Measurements from ENCODE around the gene HDAC11.

HDAC11 gene

DNA sequence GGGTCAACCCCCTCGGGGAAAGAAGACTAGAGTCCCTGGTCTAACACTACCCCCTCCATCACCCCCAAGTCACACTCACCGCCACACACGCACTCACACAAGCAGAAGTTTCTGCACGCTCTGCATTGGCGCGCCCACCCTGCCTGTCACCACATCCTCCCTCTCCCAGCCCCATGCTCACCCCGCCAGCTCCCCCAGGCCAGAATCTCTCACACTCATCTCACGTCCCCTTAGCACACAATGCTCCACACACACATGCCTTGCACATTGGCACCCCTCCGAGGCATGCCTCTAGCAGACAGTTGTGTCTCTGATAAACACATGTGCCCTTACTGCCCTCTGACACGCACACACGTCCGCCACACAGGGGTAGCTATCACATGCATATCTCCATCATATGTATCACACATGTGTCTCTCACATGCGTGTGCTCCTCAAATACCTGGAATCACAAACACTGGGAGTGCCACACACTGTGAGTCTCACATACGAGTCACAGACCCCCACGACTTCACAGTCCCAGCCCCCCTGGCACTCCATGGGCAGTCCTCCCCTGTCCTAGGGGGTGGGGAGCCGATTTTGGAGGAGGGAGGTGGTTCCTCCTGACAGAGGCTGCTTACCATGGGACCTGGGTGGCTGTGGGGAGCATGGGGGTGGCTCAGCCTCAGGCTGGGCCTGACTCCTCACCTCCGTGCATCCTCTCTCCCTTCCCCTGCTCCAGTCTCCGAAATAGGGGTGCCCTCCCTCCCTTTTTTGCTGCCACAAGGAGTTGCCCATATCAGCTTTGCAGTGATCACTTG is 69.7 kb downstream of the HDAC11 start:
- Histone ChIP-seq H3K27ac (no peak overlapping the region), H3K4me3 (no peak overlapping the region), H3K9me3 (ENCODE audit: low read depth, low read length) (no peaks in the 10 kb centered on the region), H3K9ac (ENCODE audit: insufficient read length) (no peak overlapping the region), H3K36me3 (ENCODE audit: insufficient read depth, low read length) (no peaks in the 10 kb centered on the region)
- no peak for TF ChIP-seq POLR2AphosphoS5 (IDR thresholded peaks at IDR 0.05; ENCODE audit: borderline replicate concordance, low read depth, low read length)
- TF ChIP-seq EZH2 (IDR thresholded peaks at IDR 0.05) = no peak
- no peak for TF ChIP-seq FOXP2 (optimal IDR thresholded peaks at IDR 0.05; ENCODE audit: control extremely low read depth, extremely low read length, insufficient read depth)
- DNase-seq (ENCODE audit: low read depth, low spot score) = no peak

DNA sequence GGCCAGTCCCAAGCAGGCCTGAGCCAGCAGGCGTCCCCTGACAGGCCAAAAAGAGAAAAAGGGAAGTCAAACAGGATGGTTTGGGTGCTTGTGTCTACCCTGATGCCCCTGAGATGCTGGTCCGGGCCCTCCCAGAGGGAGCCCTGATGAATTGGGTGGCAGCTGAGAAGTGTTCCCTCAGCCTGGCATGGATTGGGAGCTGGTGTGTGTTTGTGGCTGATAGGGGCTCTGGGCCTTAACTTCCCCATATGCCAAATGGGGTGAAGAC is 70.3 kb downstream of the HDAC11 start:
- TF ChIP-seq POLR2AphosphoS5 (IDR thresholded peaks at IDR 0.05; ENCODE audit: borderline replicate concordance, low read depth, low read length) = no peak
- no peak for TF ChIP-seq EZH2 (IDR thresholded peaks at IDR 0.05)
- no peak for TF ChIP-seq FOXP2 (optimal IDR thresholded peaks at IDR 0.05; ENCODE audit: control extremely low read depth, extremely low read length, insufficient read depth)
- no peak for DNase-seq (ENCODE audit: low read depth, low spot score)
- no peak overlapping the region for H3K4me3 ChIP-seq
- no peak overlapping the region for H3K9ac ChIP-seq (ENCODE audit: insufficient read length)
- H3K36me3 ChIP-seq (ENCODE audit: insufficient read depth, low read length) = no peaks in the 10 kb centered on the region
- H3K27ac ChIP-seq = no peak overlapping the region
- H3K9me3 ChIP-seq (ENCODE audit: low read depth, low read length) = no peaks in the 10 kb centered on the region

DNA sequence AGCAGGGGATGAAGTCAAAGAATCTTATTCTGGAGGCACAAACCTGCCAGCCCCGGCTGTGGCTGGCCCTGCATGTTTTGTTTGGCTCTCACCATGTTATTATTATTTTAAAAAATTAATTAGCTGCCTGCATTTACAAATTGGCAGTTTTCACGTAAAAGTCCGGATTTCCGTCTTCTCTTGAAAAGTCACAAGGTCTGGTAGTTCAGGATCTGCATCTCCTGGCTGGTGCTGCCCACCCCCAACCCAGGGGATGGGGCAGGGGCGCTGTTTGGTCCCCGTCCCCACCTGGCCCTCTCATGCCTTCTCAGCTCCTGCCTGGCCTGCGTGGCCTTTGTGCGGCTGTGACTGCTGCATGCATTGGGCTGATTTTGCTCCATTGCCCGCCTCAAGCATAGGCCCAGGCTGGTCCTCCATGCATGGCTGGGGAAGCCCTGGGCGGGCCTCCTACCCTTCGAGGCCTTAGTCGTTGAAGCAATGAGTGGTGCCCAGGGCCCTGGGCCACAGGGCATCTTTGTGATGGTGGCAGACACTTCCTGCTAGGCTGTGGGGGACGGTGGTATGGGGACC is 70.8 kb downstream of the HDAC11 start:
- no peak overlapping the region for H3K27ac ChIP-seq
- TF ChIP-seq FOXP2 (optimal IDR thresholded peaks at IDR 0.05; ENCODE audit: control extremely low read depth, extremely low read length, insufficient read depth) (no peak), POLR2AphosphoS5 (IDR thresholded peaks at IDR 0.05; ENCODE audit: borderline replicate concordance, low read depth, low read length) (no peak), EZH2 (IDR thresholded peaks at IDR 0.05) (no peak)
- H3K9ac ChIP-seq (ENCODE audit: insufficient read length) = no peak overlapping the region
- H3K4me3 ChIP-seq = no peak overlapping the region
- no peaks in the 10 kb centered on the region for H3K9me3 ChIP-seq (ENCODE audit: low read depth, low read length)
- DNase-seq (ENCODE audit: low read depth, low spot score) = no peak
- H3K36me3 ChIP-seq (ENCODE audit: insufficient read depth, low read length) = no peaks in the 10 kb centered on the region

DNA sequence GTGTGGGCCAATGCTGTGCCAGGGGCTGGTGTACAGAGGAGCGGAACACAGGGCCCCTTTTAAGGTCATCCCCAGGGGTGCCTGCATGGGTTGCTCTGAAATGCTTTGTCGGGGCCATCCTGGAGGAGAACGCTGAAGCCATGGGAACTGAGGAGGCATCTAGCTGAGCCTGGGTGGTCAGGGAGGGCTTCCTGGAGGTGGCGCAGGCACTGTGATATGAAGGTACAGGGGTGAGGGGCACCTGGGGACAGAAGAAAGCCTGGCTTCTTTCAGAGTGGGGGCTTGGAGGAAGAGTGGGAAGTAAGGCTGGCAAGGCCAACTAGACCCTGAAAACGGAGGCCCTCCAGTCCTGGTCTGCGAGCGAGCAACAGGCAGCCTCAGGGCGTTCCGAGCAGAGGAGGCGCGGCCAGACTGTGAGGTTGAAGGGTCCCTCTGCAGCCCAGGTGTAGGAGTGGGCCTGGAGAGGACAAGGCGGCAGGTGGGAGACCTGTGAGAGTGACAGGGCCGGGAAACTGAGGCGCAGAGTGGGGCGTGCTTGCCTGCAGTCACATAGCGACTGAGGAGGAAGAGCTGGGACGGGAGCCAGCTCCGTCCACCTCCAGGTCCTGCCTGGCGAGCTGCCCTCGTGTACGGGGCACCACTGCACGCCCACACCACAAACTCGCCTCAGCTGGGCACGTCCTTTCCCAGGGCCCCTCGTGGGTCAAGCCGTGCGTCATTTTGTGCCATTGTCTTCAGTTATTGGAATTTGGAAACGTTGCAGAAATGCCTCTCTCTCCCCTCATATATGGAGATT is 72.9 kb downstream of the HDAC11 start:
- no peak overlapping the region for H3K4me3 ChIP-seq
- DNase-seq (ENCODE audit: low read depth, low spot score) = no peak
- no peak overlapping the region for H3K27ac ChIP-seq
- TF ChIP-seq FOXP2 (optimal IDR thresholded peaks at IDR 0.05; ENCODE audit: control extremely low read depth, extremely low read length, insufficient read depth) (no peak), POLR2AphosphoS5 (IDR thresholded peaks at IDR 0.05; ENCODE audit: borderline replicate concordance, low read depth, low read length) (no peak), EZH2 (IDR thresholded peaks at IDR 0.05) (no peak)
- H3K9me3 ChIP-seq (ENCODE audit: low read depth, low read length) = no peaks in the 10 kb centered on the region
- no peak overlapping the region for H3K9ac ChIP-seq (ENCODE audit: insufficient read length)
- H3K36me3 ChIP-seq (ENCODE audit: insufficient read depth, low read length) = no peaks in the 10 kb centered on the region

DNA sequence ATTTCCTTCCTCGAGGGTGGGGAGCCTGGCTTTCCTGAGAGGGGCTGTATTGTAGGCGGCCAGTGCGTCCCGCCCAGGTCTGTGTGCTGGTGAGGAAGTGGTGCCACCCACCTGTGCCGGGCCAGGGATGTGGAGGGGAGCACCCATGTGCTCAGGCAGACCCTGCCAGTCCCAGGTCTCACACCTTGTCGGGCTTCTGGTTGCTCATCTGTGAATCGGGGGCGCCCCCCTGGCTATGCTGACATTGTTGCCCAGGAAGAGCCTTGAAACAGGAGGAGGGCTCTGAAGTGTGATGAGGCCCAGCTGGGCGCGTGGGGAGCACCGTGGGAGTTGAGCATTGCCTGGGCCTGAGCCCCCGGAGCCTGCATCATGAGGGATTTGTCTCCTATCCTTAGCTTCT is 73.6 kb downstream of the HDAC11 start:
- Histone ChIP-seq H3K36me3 (ENCODE audit: insufficient read depth, low read length) (no peaks in the 10 kb centered on the region), H3K9ac (ENCODE audit: insufficient read length) (no peak overlapping the region), H3K4me3 (no peak overlapping the region), H3K9me3 (ENCODE audit: low read depth, low read length) (no peaks in the 10 kb centered on the region), H3K27ac (no peak overlapping the region)
- no peak for DNase-seq (ENCODE audit: low read depth, low spot score)
- TF ChIP-seq FOXP2 (optimal IDR thresholded peaks at IDR 0.05; ENCODE audit: control extremely low read depth, extremely low read length, insufficient read depth) (no peak), POLR2AphosphoS5 (IDR thresholded peaks at IDR 0.05; ENCODE audit: borderline replicate concordance, low read depth, low read length) (no peak), EZH2 (IDR thresholded peaks at IDR 0.05) (no peak)

DNA sequence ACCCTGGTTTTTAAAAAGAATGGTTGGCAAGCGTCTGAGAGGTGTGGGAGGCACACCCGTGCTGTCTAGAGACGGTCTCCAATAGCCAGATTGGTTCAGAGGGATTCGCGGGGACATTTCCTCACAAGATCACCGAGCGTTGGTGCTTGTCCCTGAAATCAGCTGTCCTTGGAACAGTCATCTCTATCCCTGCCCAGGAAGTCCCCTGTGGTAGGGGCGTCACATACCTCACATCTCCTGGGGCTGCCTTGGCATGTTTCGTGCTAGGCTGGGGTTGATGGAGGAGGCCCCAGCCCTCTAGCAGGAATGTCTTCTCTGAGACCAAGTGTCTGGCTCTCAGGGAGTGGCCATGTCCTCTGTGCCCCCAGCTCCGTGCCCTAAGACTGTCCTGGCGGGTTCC is 75.6 kb downstream of the HDAC11 start:
- no peak overlapping the region for H3K9ac ChIP-seq (ENCODE audit: insufficient read length)
- no peak for DNase-seq (ENCODE audit: low read depth, low spot score)
- no peak overlapping the region for H3K4me3 ChIP-seq
- H3K36me3 ChIP-seq (ENCODE audit: insufficient read depth, low read length) = no peaks in the 10 kb centered on the region
- H3K27ac ChIP-seq = no peak overlapping the region
- H3K9me3 ChIP-seq (ENCODE audit: low read depth, low read length) = no peaks in the 10 kb centered on the region
- TF ChIP-seq FOXP2 (optimal IDR thresholded peaks at IDR 0.05; ENCODE audit: control extremely low read depth, extremely low read length, insufficient read depth) (no peak), POLR2AphosphoS5 (IDR thresholded peaks at IDR 0.05; ENCODE audit: borderline replicate concordance, low read depth, low read length) (no peak), EZH2 (IDR thresholded peaks at IDR 0.05) (no peak)
